MCF 10A (cell line): ENCODE data around the gene RHBDD1. TPM values are rescaled to one million over a fixed set of nuclear protein-coding genes. Genes with fewer than 3 reads are reported as not detected.
A peak's percentile ranks its signal among the peaks of the same experiment; 100 is the strongest.

Source experiments
- BruUV-seq: library from RNA; stranded (reverse); fragments of 400-500 nt; replicated peaks from 2 replicates; lab custom pipeline; 2021; lab: Mats Ljungman, UMichigan
- CTCF ChIA-PET: fragments of 300-600 bp; sonication (Branson Sonifier 250); formaldehyde crosslinking; extraction: SDS; loops from one replicate; lab custom pipeline; 2021; ENCODE audit warnings: antibody characterized with exemption, inconsistent platforms; lab: Yijun Ruan, JAX
- POLR2A ChIA-PET: fragments of 300-600, 350-650 bp; sonication (Branson Sonifier 250); formaldehyde crosslinking; extraction: SDS; loops from one replicate; lab custom pipeline; 2020; ENCODE audit warnings: antibody characterized with exemption, inconsistent platforms; lab: Yijun Ruan, JAX
- DNase-seq: peaks from one replicate; pipeline ENCODE4 v3.0.0-alpha.2; 2018; ENCODE audit not compliant: unreplicated experiment
- H3K27ac Mint-ChIP-seq: one replicate; pipeline ENCODE4 v1.8.0; 2022; ENCODE audit warnings: mild to moderate bottlenecking, low read depth, mixed read lengths; ENCODE audit not compliant: unreplicated experiment
- H3K27me3 Mint-ChIP-seq: one replicate; pipeline ENCODE4 v1.8.0; 2022; ENCODE audit warnings: mixed read lengths; ENCODE audit not compliant: insufficient read depth, unreplicated experiment
- H3K36me3 Mint-ChIP-seq: one replicate; pipeline ENCODE4 v1.8.0; 2022; ENCODE audit warnings: mild to moderate bottlenecking, moderate library complexity, mixed read lengths; ENCODE audit not compliant: insufficient read depth, unreplicated experiment
- H3K4me1 Mint-ChIP-seq: one replicate; pipeline ENCODE4 v1.8.0; 2022; ENCODE audit warnings: mixed read lengths; ENCODE audit not compliant: insufficient read depth, unreplicated experiment
- H3K4me3 Mint-ChIP-seq: one replicate; pipeline ENCODE4 v1.8.0; 2022; ENCODE audit warnings: mild to moderate bottlenecking, moderate library complexity, mixed read lengths; ENCODE audit not compliant: unreplicated experiment
- H3K9me3 Mint-ChIP-seq: one replicate; pipeline ENCODE4 v1.8.0; 2022; ENCODE audit warnings: mixed read lengths; ENCODE audit not compliant: unreplicated experiment
- intact Hi-C: fragments of 100-400 bp; cut with micrococcal nuclease; formaldehyde crosslinking; loops from 2 replicates; pipeline ENCODE4 v1.14.1; 2022
- total RNA-seq: library from RNA; stranded (reverse); gene quantifications from 2 replicates; pipeline ENCODE4 v1.2.3, GENCODE V29; 2022
- TF ChIP-seq, protein P1 (sequence below): fragments of 200-600 bp; IDR thresholded peaks from one replicate; pipeline ENCODE4 v1.8.0; 2022; ENCODE audit warnings: antibody characterized with exemption, mild to moderate bottlenecking; ENCODE audit not compliant: unreplicated experiment

RHBDD1 gene
- total RNA-seq, 1 experiment from 2014 or later: 76.0 TPM

GRCh38 chr2:226984750-226985582 lies 149.1 kb downstream of the RHBDD1 start:
- POLR2A ChIA-PET: interaction anchor here (0.6 to 1.3 kb wide), 5 partner anchors 185 to 1320 kb away, joined by 3 to 4 read pairs (median 3); no protein-coding TSS in a partner anchor
- no TSS peak for BruUV-seq
- TF ChIP-seq, protein P1, sequence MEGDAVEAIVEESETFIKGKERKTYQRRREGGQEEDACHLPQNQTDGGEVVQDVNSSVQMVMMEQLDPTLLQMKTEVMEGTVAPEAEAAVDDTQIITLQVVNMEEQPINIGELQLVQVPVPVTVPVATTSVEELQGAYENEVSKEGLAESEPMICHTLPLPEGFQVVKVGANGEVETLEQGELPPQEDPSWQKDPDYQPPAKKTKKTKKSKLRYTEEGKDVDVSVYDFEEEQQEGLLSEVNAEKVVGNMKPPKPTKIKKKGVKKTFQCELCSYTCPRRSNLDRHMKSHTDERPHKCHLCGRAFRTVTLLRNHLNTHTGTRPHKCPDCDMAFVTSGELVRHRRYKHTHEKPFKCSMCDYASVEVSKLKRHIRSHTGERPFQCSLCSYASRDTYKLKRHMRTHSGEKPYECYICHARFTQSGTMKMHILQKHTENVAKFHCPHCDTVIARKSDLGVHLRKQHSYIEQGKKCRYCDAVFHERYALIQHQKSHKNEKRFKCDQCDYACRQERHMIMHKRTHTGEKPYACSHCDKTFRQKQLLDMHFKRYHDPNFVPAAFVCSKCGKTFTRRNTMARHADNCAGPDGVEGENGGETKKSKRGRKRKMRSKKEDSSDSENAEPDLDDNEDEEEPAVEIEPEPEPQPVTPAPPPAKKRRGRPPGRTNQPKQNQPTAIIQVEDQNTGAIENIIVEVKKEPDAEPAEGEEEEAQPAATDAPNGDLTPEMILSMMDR: peak; percentile 61
- intact Hi-C loops: loop anchor here (1.0 to 5.0 kb wide), 4 partner anchors 122 to 1315 kb away; no protein-coding TSS in a partner anchor
- Mint-ChIP-seq H3K4me3 (no peak overlapping the region), H3K27me3 (no peaks in the 10 kb centered on the region), H3K27ac (no peak overlapping the region), H3K36me3 (no peaks in the 10 kb centered on the region), H3K9me3 (no peaks in the 10 kb centered on the region), H3K4me1 (peaks cover 15% of the 10 kb centered on the region)
- peak; percentile 61 for DNase-seq
- CTCF ChIA-PET: interaction anchor here (0.6 to 1.8 kb wide), 29 partner anchors 9 to 1319 kb away, joined by 3 to 7 read pairs (median 3); no protein-coding TSS in a partner anchor

GRCh38 chr2:226985583-226985946 lies 149.7 kb downstream of the RHBDD1 start:
- DNase-seq: no peak
- no peak overlapping the region for H3K4me3 Mint-ChIP-seq
- no peaks in the 10 kb centered on the region for H3K36me3 Mint-ChIP-seq
- ChIA-PET CTCF (interaction anchor here (0.6 to 1.8 kb wide), 28 partner anchors 9 to 1320 kb away, joined by 3 to 7 read pairs (median 3); no protein-coding TSS in a partner anchor), POLR2A (interaction anchor here (0.5 to 1.3 kb wide), 6 partner anchors 185 to 1320 kb away, joined by 3 to 4 read pairs (median 3); no protein-coding TSS in a partner anchor)
- H3K27ac Mint-ChIP-seq: no peak overlapping the region
- H3K27me3 Mint-ChIP-seq: no peaks in the 10 kb centered on the region
- TF ChIP-seq, protein P1: no peak
- intact Hi-C loops: loop anchor here (1.0 to 5.0 kb wide), 4 partner anchors 122 to 1315 kb away; no protein-coding TSS in a partner anchor
- H3K9me3 Mint-ChIP-seq: no peaks in the 10 kb centered on the region
- H3K4me1 Mint-ChIP-seq: peaks cover 15% of the 10 kb centered on the region
- no TSS peak for BruUV-seq

DNA sequence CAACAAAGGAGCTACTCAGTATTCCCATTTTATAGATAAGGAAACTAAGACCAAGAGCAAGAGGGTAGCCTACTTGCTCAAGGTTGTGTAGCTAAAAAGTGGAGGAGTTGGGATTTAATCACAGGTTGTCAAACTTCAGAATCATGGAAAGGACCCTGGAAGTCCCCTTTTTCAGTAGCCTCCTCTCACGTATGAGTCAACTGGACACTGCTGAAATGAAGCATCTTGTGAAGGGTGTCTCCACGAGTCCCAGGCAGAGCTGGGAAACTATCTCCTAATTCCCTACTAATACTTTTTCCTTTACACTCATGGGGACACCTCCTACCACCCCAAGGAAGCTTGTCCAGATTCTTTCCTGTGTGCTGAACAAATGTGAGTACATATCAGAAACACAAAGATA lies 155.8 kb downstream of the RHBDD1 start:
- no peak for DNase-seq
- no peaks in the 10 kb centered on the region for H3K27me3 Mint-ChIP-seq
- no peaks in the 10 kb centered on the region for H3K9me3 Mint-ChIP-seq
- no TSS peak for BruUV-seq
- CTCF ChIA-PET: interaction anchor here (0.6 kb wide), 2 partner anchors 14 to 1101 kb away, joined by 3 read pairs; no protein-coding TSS in a partner anchor
- H3K36me3 Mint-ChIP-seq: peaks cover 9% of the 10 kb centered on the region
- no peak overlapping the region for H3K27ac Mint-ChIP-seq
- no peak overlapping the region for H3K4me3 Mint-ChIP-seq
- intact Hi-C loops: no loop called here
- TF ChIP-seq, protein P1: no peak
- H3K4me1 Mint-ChIP-seq: peaks cover 6% of the 10 kb centered on the region
- POLR2A ChIA-PET: no interaction called here

DNA sequence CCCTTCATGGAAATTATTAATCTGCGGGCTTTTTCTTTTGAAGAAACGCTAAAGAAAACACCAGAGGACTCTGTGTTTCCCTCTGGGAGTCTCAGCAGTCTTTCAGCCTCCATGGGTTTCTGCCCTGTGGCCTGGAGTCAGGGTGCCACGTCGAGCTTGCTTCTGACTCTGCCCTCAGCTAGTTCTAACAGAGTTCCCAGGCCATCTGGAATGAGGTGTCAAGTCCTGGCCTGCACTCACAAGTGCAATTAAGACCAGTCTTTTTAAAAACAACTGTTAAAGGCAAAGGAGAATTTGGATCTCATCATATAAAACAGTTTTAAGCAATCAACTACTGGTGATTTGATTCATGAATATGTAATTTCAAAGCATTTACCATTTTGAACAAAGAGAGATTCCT lies 157.3 kb downstream of the RHBDD1 start:
- ChIA-PET POLR2A (interaction anchor here (0.7 kb wide), 1 partner anchor 16 kb away, joined by 3 read pairs; no protein-coding TSS in a partner anchor), CTCF (interaction anchor here (0.7 kb wide), 1 partner anchor 1547 kb away, joined by 3 read pairs; no protein-coding TSS in a partner anchor)
- TF ChIP-seq, protein P1: no peak
- H3K27me3 Mint-ChIP-seq: no peaks in the 10 kb centered on the region
- no peaks in the 10 kb centered on the region for H3K9me3 Mint-ChIP-seq
- H3K4me3 Mint-ChIP-seq: no peak overlapping the region
- intact Hi-C loops: no loop called here
- H3K4me1 Mint-ChIP-seq: peaks cover 6% of the 10 kb centered on the region
- BruUV-seq: no TSS peak
- no peak for DNase-seq
- H3K36me3 Mint-ChIP-seq: peaks cover 9% of the 10 kb centered on the region
- no peak overlapping the region for H3K27ac Mint-ChIP-seq
